GM12878 (cell line): ENCODE data around the gene DPF3. TPM values are rescaled to one million over a fixed set of nuclear protein-coding genes. Genes with fewer than 3 reads are reported as not detected.

Experiments
- ATF7 ChIP-seq: fragments of 450-650 bp; IDR thresholded peaks from 2 replicates; pipeline ENCODE4 v1.6.1; 2016; ENCODE audit warnings: low read depth, mild to moderate bottlenecking
- BHLHE40 ChIP-seq, 2 experiments: fragments of 450-650 bp in 1 of 2; IDR thresholded peaks; 2 replicates each; pipeline ENCODE4 v1.6.1; 2011 to 2017; ENCODE audit warnings: low read depth in 2 of 2, borderline replicate concordance in 1 of 2, improper control_type of control experiment in 1 of 2, low read length in 1 of 2, mild to moderate bottlenecking in 1 of 2
- CBX5 ChIP-seq: sonication (generic); IDR thresholded peaks from 2 replicates; pipeline ENCODE4 v1.6.1; 2016; ENCODE audit warnings: low read depth, moderate library complexity, mild to moderate bottlenecking, inconsistent platforms
- GATAD2B ChIP-seq: fragments of 450-650 bp; conservative IDR thresholded peaks from 2 replicates; pipeline ENCODE4 v1.6.1; 2017; ENCODE audit warnings: low read depth, mild to moderate bottlenecking, moderate library complexity
- HDAC6 ChIP-seq: fragments of 200-600 bp; sonication (generic); IDR thresholded peaks from one replicate; pipeline ENCODE4 v1.8.0; 2017; ENCODE audit warnings: antibody characterized with exemption; ENCODE audit not compliant: unreplicated experiment
- IKZF2 ChIP-seq, 2 experiments: fragments of 450-650 bp; IDR thresholded peaks; 2 replicates each; pipeline ENCODE4 v1.6.1; 2017; ENCODE audit warnings: mild to moderate bottlenecking in 2 of 2, moderate library complexity in 2 of 2
- JUND ChIP-seq: IDR thresholded peaks from 2 replicates; pipeline ENCODE4 v1.6.1; 2012; ENCODE audit warnings: low read depth, mild to moderate bottlenecking, low read length, improper control_type of control experiment, moderate library complexity
- LARP7 ChIP-seq: fragments of 450-650 bp; IDR thresholded peaks from 2 replicates; pipeline ENCODE4 v1.6.1; 2017; ENCODE audit warnings: mild to moderate bottlenecking
- MTA3 ChIP-seq: IDR thresholded peaks from 2 replicates; pipeline ENCODE4 v1.6.1; 2012; ENCODE audit warnings: low read length, inconsistent platforms, borderline replicate concordance
- MXI1 ChIP-seq: fragments of 150-350 bp; IDR thresholded peaks from 2 replicates; pipeline ENCODE4 v1.6.1; 2011; ENCODE audit warnings: low read depth, mild to moderate bottlenecking, inconsistent platforms, low read length, improper control_type of control experiment
- NR2F1 ChIP-seq: fragments of 450-650 bp; conservative IDR thresholded peaks from 2 replicates; pipeline ENCODE4 v1.6.1; 2017; ENCODE audit warnings: mild to moderate bottlenecking
- NRF1 ChIP-seq: conservative IDR thresholded peaks from 2 replicates; pipeline ENCODE4 v1.6.1; 2011; ENCODE audit warnings: mild to moderate bottlenecking, low read depth, low read length, improper control_type of control experiment
- POU2F2 ChIP-seq: IDR thresholded peaks from 3 replicates; pipeline ENCODE4 v1.6.1; 2011; ENCODE audit warnings: low read depth, mild to moderate bottlenecking, low read length, borderline replicate concordance
- RB1 ChIP-seq: fragments of 450-650 bp; formaldehyde crosslinking; IDR thresholded peaks from 2 replicates; pipeline ENCODE4 v1.6.1; 2017; ENCODE audit warnings: mild to moderate bottlenecking, borderline replicate concordance
- RFX5 ChIP-seq: IDR thresholded peaks from 2 replicates; pipeline ENCODE4 v1.6.1; 2011; ENCODE audit warnings: low read depth, low read length, improper control_type of control experiment
- SIX5 ChIP-seq: IDR thresholded peaks from 2 replicates; pipeline ENCODE4 v1.6.1; 2011; ENCODE audit warnings: mild to moderate bottlenecking, low read depth, low read length, moderate library complexity; ENCODE audit not compliant: severe bottlenecking
- SREBF1 ChIP-seq: IDR thresholded peaks from 2 replicates; pipeline ENCODE4 v1.6.1; 2012; ENCODE audit warnings: mild to moderate bottlenecking, low read length
- SRF ChIP-seq, 2 experiments: IDR thresholded peaks; 2 replicates each; pipeline ENCODE4 v1.6.1; 2011; ENCODE audit warnings: low read depth in 2 of 2, low read length in 2 of 2, mild to moderate bottlenecking in 1 of 2, moderate library complexity in 1 of 2
- STAT1 ChIP-seq: fragments of 450-650 bp; conservative IDR thresholded peaks from 2 replicates; pipeline ENCODE4 v1.6.1; 2014; ENCODE audit warnings: antibody characterized with exemption, mild to moderate bottlenecking
- ZNF217 ChIP-seq: fragments of 450-650 bp; IDR thresholded peaks from 2 replicates; pipeline ENCODE4 v1.6.1; 2017; ENCODE audit warnings: antibody characterized with exemption, mild to moderate bottlenecking
- ZNF622 ChIP-seq: fragments of 450-650 bp; IDR thresholded peaks from 2 replicates; pipeline ENCODE4 v1.6.1; 2017; ENCODE audit warnings: mild to moderate bottlenecking, inconsistent platforms
- ZZZ3 ChIP-seq: IDR thresholded peaks from 2 replicates; pipeline ENCODE4 v1.6.1; 2011; ENCODE audit warnings: low read depth; ENCODE audit not compliant: control insufficient read depth, insufficient read length
- polyA plus RNA-seq, 11 experiments: library from polyadenylated mRNA; depleted of rRNA in 4 of 11; unstranded in 6 of 11; stranded (reverse) in 5 of 11; fragments of >200 nt; fragmentation: Nextera tagmentation in 4 of 11; fragmentation: Illumina TruSeq in 1 of 11; extraction: Ambion mirVana in 4 of 11; extraction: Trizol in 1 of 11; gene quantifications; 1 replicate in 1 of 11; 2 replicates in 10 of 11; pipeline versions ENCODE4 v1.2.1 to v1.2.3, GENCODE V29; 2011 to 2016; ENCODE audit warnings: inconsistent platforms in 2 of 11, missing spikeins in 2 of 11, low read depth in 1 of 11
- total RNA-seq, 4 experiments: library from RNA; depleted of rRNA in 3 of 4; stranded (reverse); fragments of >200 nt in 3 of 4; fragmentation: Illumina TruSeq in 1 of 4; extraction: Trizol in 1 of 4; gene quantifications; 2 replicates each; pipeline versions ENCODE4 v1.2.1 to v1.2.3, GENCODE V29; 2013 to 2021
- TF ChIP-seq, protein P1 (sequence below): IDR thresholded peaks from 2 replicates; pipeline ENCODE4 v1.6.1; 2011; ENCODE audit warnings: low read depth, mild to moderate bottlenecking, low read length, moderate library complexity, borderline replicate concordance; ENCODE audit errors: extremely low read depth
- TF ChIP-seq, protein P2 (sequence below): fragments of 450-650 bp; IDR thresholded peaks from 2 replicates; pipeline ENCODE4 v1.6.1; 2017; ENCODE audit warnings: mild to moderate bottlenecking, low read depth, inconsistent platforms; ENCODE audit not compliant: poor library complexity, severe bottlenecking
- TF ChIP-seq, protein P3 (sequence below): fragments of 450-650 bp; IDR thresholded peaks from 2 replicates; pipeline ENCODE4 v1.6.1; 2017; ENCODE audit warnings: antibody characterized with exemption, mild to moderate bottlenecking, moderate library complexity

Gene DPF3
- total and polyA plus RNA-seq, 10 of the 15 experiments (the other 5 are each of a cell fraction or from before 2014, with no cell fraction given) = 0.69 to 8.0 (median 2.2) TPM

GRCh38 chr14:72863216-72864006 is 30.5 kb downstream of the DPF3 start (continued):
- TF ChIP-seq IKZF2 (IDR thresholded peaks at IDR 0.05) (peak; percentile 71 to 72), NR2F1 (no peak), SREBF1 (no peak), MTA3 (no peak), BHLHE40 (IDR thresholded peaks at IDR 0.05; ENCODE audit: borderline replicate concordance in 1 of 2, low read depth in 2 of 2, low read length in 1 of 2) (peak in 1 of 2 experiments; percentile 63; a peak in 1 of 4 replicates), JUND (no peak), NRF1 (no peak), ZNF622 (no peak), ZNF217 (no peak), SRF (IDR thresholded peaks at IDR 0.05; ENCODE audit: low read depth in 2 of 2, low read length in 2 of 2) (no peak), STAT1 (no peak), GATAD2B (no peak), ZZZ3 (no peak), HDAC6 (no peak), RFX5 (no peak), ATF7 (peak; percentile 68), CBX5 (no peak), MXI1 (no peak), RB1 (no peak), POU2F2 (no peak), SIX5 (no peak), LARP7 (no peak)
- TF ChIP-seq, protein P1, sequence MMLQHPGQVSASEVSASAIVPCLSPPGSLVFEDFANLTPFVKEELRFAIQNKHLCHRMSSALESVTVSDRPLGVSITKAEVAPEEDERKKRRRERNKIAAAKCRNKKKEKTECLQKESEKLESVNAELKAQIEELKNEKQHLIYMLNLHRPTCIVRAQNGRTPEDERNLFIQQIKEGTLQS = no peak
- TF ChIP-seq, protein P2, sequence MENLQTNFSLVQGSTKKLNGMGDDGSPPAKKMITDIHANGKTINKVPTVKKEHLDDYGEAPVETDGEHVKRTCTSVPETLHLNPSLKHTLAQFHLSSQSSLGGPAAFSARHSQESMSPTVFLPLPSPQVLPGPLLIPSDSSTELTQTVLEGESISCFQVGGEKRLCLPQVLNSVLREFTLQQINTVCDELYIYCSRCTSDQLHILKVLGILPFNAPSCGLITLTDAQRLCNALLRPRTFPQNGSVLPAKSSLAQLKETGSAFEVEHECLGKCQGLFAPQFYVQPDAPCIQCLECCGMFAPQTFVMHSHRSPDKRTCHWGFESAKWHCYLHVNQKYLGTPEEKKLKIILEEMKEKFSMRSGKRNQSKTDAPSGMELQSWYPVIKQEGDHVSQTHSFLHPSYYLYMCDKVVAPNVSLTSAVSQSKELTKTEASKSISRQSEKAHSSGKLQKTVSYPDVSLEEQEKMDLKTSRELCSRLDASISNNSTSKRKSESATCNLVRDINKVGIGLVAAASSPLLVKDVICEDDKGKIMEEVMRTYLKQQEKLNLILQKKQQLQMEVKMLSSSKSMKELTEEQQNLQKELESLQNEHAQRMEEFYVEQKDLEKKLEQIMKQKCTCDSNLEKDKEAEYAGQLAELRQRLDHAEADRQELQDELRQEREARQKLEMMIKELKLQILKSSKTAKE = no peak
- TF ChIP-seq, protein P3, sequence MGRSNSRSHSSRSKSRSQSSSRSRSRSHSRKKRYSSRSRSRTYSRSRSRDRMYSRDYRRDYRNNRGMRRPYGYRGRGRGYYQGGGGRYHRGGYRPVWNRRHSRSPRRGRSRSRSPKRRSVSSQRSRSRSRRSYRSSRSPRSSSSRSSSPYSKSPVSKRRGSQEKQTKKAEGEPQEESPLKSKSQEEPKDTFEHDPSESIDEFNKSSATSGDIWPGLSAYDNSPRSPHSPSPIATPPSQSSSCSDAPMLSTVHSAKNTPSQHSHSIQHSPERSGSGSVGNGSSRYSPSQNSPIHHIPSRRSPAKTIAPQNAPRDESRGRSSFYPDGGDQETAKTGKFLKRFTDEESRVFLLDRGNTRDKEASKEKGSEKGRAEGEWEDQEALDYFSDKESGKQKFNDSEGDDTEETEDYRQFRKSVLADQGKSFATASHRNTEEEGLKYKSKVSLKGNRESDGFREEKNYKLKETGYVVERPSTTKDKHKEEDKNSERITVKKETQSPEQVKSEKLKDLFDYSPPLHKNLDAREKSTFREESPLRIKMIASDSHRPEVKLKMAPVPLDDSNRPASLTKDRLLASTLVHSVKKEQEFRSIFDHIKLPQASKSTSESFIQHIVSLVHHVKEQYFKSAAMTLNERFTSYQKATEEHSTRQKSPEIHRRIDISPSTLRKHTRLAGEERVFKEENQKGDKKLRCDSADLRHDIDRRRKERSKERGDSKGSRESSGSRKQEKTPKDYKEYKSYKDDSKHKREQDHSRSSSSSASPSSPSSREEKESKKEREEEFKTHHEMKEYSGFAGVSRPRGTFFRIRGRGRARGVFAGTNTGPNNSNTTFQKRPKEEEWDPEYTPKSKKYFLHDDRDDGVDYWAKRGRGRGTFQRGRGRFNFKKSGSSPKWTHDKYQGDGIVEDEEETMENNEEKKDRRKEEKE = no peak
